Measurements from ENCODE around the gene SLC43A3.

- TF ChIP-seq POLR2A (IDR thresholded peaks at IDR 0.05): no peak
- TF ChIP-seq CTCF (IDR thresholded peaks at IDR 0.05 in 8 of 11, conservative IDR thresholded peaks at IDR 0.05 in 3 of 11): no peak
- no peak for TF ChIP-seq POLR2AphosphoS5 (IDR thresholded peaks at IDR 0.05)
Observed at GRCh38 chr11:57361926-57362325, 65.0 kb downstream of the SLC43A3 start.
